ENCODE data around the gene SRL.

Gene SRL

DNA sequence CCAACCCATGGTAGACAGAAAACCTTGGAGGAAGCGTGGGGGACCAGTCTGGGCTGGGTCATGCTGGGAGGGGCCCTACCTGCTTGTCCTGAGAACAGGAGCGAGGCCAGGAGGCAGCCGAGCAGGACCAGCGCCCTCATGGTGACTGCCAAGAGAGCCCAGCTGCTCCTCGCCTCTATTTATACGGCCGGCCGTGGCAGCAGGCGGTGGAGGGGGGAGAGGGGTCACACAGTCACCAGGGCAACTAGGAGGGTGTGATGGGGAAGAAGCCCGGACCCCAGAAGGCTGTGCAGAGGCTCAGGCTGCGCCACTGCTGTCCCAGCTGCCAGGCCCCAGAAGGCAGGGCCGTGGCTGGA is at the start of gene SRL:
SRL (minus strand) TSS at position 153 of the 356 bp plus-strand sequence; CDS start at position 140, 13 bp downstream.
- DNase-seq (ENCODE audit: low read depth): no peak

DNA sequence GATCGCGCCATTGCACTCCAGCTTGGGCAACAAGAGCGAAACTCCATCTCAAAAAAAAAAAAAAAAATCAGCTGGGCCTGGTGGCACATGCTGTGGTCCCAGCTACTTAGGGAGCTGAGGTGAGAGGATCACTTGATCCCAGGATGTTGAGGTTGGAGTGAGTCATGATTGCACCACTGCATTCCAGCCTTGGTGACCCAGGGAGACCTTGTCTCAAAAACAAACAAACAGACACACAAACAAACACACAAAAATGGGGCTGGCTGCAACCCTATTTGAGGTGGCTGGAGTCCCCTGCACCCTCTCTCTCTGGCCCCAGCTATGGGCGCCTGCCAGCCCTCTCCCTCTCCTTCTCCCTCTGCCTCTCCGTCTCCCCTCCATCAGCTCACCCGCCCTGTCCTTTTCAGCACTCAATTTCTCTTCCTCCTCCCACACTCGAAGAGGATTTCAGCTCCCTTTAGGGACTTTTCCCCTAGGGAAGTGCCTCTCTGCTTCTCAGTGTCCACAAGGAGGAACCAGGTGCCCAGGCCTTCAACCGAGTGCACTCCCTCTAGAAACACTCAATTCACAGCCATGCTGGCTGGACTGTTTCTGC is 48.5 kb upstream of the SRL start:
- DNase-seq (ENCODE audit: low read depth): no peak

DNA sequence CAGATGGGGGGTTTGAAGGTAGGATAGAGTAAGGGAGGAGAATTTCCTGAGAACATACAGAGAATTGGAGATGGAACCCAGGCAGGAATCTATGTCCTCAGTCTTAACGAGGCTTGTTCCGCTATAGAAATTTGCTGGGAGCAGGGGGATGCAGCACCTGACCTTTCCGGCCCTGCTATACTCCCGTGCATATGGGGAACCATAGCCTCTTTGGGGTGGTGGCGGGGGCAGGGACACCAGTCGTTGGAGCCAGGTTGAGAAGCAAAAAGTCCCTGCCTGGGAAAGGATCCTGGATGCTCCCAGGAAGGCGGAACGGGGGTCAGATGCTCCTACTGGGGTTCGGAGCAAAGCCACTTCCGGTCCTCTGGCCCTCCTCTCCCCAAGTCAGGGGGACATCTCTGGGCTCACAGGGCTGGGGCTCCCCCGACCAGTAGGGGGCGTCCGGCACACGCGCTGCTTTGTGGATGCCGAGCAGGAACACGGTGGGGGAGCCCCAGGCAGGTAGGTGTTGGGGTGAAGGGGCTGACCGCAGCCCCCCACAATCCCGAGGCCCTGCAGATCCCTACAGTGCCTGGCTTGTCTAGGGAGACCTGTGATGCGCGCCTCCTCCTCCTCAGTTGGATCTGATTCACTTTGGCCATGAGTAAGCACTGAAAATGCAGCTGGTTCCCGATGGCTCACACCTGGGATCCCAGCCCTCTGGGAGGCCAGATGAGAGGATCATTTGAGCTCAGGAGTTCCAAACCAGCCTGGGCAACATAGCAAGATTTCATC is 46.5 kb upstream of the SRL start:
- DNase-seq (ENCODE audit: low read depth): peak; percentile 86

DNA sequence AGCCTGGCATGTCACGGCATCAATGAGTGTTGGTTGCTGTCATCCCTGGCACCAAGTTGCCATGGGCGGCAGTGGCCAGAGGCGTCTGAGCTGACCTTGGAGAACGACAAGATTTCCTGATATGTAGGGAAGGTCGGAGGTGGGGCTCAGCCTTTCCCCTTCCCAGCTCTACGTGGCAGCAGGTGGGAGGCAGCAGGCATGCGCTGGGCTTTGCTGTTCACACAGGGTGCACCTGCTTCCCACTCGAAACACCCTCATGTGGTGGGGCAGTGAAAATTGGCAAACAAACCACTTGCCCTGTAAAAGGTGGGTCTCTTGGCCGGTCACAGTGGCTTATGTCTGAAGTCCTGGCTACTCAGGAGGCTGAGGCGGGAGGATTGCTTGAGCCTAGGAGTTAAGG is 43.3 kb upstream of the SRL start:
- no peak for DNase-seq (ENCODE audit: low read depth)

DNA sequence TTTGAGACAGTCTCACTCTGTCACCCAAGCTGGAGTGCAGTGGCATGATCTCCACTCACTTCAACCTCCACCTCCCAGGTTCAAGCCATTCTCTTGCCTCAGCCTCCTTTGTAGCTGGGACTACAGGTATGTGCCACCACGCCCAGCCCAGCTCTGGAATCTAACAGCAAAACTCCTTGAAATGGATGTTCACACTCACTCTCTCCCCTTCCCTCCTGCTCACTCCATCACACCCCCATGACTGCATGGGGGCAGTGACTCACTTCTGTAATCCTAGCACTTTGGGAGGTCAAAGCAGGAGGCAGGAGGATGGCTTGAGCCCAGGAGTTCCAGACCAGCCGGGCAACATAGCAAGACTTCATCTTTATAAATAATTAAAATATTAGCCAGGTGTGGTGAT is 42.1 kb upstream of the SRL start:
- DNase-seq (ENCODE audit: low read depth): no peak

DNA sequence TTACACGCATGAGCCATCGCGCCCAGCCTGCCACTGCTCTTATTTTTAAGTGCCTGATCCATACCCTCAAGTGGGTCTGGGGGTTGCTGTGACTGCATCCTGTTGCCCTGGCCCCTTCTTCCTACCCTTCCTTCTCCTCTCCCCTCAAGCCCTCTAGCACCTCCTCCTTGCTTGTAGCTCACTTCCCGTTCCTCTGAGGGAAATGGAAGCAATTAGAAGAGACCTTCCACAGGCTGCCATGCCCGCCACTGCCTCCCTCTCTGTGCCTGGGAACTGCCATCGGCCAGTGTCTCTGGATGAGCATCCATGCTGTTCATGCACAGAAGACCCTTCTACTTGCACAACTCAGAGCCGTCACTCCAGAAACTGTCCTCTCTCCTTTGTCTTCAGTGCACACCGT is 41.6 kb upstream of the SRL start:
- DNase-seq (ENCODE audit: low read depth): no peak

DNA sequence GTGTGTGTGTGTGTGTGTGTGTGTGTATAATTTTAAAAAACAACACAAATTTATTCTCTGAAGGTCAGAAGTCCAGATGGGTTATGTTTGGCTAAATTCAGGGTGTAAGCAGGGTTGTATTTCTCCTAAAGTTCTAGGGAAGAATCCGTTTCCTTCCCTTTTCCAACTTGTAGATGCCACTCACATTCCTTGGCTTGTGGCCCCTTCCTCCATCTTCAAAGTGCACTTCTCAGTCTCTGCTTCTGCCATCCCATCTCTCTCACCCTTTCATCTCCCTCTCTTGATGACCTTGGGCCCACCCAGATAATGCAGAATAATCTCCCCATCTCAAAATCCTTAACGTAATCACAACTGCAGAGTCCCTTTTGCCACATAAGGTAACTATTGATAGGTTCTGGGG is 38.7 kb upstream of the SRL start:
- DNase-seq (ENCODE audit: low read depth): no peak

DNA sequence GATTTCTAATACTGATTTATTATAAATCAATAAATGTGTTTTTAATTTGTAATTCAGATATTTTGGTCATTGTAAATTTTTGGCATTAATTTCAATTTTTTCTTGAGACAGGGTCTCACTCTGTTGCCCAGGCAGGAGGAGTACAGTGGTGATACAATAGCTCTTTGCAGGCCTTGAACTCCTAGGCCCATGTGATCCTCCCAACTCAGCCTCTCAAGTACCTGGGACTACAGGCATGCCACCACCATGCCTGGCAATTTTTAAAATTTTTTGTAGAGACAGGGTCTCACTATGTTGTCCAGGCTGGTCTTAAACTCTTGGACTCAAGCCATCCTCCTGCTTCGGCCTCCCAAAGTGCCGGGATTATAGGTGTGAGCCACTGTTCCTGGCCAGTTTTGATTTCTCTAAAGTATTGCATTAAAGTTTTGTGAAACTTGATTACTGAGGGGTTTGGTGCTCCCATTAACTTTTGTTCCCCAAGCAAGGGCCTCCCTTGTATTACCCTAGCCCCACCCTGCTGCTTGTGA is 36.2 kb upstream of the SRL start:
- no peak for DNase-seq (ENCODE audit: low read depth)

DNA sequence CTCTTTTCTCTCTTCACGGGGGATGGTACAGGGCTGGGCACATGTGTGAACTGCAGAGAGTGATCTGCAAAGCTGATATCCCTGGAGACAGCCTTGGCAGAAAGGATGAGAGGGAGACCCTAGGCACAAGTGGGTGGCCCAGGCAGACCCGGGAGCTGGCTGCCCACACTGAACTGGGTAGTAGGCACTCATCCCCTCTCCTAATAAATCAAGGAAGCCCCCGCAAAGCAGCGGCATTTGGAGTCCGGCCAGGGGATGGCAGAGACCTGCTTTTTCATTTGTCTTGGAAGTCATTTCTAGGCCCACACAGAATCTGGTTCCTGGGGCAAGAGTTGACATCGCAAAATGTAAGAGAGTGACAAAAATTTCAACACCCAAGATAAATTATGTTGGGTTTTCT is 34.0 kb upstream of the SRL start:
- no peak for DNase-seq (ENCODE audit: low read depth)

DNA sequence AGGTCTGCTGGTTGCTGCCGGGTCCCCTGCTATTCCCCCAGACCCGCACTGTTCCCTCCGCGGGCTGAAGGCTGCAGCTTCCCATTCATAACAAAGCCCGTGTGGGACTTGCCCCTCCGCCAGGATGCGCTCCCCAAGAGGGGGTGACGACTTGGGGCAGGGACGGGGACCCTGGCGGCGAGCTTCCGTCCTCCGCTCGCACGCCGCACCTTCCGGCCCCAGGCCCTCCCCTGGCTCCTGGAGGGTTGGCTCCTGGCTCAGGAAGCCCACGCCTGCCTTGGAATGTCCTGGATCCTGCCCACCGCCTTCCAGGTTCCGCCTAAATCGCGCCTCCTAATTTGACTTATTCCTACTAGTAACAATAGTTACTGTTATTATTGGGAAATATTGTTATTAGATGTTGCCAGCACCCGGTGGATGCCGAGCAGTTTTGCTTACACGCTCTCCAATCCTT is 32.0 kb upstream of the SRL start:
- DNase-seq (ENCODE audit: low read depth): peak; percentile 21

DNA sequence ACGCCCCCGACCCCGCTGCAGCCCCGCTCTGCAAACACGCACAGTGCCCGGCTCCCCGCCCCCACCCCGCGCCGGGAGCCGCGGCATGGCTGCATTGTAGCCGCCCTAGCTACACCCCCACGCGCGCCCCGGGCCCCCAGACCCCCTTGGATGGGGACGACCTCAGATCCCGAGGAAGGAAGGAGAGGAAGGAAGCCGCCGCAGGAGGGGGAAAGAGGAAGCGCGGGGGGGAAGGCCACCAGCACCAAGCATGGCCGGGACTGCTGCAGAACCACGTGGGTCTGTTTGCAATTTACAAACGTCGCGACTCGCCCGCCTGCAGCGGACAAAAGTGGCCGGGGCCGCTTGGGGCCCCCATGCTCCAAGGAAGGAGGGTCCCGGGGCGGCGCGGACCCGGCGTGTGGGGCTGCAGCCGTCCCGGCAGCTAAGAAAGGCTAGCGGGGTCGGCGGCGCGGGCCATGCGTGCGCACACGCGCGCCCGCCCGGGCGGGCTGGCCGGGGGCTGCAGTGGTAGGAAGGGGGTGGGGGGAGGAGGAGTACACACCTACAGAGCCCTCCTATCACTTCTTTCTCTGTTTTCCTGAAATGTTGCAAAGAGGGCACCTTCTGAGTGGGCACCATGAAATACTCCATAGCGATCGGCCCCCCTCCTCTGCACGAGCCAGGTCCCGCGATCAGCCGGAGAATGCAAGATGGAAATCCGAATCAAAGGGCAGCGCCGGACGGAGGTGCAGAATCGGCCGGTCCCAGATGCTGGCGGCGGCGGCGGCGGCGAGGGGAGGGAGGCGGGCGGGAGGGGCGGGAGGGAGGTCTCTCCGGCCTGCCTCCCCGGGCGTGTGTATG is 30.5 kb upstream of the SRL start:
- DNase-seq (ENCODE audit: low read depth): no peak

DNA sequence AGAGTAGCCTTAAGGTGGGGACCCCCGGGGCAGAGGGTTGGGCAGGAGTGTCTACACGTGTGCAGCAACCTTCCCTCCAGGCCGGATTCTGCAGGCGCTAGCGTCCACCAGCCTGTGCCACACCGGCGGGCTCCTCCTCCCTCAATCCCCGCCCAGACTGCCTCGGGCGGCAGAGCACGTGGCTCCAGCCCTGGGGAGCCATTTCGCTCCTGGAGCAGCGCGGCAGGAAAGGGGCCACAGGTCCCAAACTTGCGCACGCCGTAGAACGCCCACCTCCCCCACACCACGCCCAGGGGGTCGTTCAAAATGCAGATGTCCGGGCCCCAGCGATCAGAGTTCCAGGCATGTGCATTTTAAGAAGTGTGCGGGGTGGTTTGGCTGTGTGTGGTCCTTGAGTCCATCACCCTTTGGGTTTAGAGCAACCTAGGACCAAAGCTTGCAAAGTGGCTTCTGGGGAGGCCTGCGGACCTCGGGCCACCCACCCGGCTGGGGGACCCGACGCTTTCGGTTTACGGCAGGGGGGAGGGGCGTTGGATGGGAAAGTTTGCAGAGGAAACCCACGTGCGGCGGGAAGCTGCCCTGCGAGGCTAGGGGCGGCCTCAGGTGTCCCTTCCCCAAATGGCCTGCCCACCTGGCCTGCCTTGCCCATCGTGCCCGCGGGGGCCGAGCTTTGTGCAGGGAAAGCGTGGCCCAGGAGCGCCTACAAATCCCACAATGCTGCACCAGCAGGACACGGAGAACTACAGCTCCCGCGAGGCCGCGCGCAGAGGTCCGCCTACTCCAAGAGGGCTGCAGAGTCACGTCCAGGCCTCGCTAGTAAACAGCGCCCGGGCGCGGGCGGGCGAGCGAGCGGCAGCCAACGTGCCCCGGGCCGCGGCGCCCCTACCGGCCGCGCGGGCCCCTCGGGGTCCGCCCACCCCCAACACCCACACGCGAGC is 29.6 kb upstream of the SRL start:
- DNase-seq (ENCODE audit: low read depth): peak; percentile 76

DNA sequence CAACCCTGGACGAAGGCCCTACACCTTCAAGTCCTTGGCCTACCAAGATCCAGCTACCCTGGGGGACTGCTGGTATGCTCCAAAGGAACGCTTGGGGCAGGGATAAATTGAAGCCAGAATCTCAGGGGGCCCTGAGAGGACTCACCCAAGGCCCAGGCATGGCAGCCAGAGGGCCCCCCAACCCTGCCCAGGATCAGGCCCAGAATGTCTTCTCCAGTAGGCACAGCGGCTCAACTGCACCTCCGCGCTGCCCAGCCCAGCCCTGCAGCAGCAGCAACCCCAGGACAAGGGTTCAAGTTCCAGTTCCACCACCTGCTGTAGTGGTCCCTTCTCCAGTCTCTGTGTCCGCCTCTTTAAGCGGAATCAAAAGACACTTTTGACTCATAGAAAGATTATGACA is 28.7 kb upstream of the SRL start:
- no peak for DNase-seq (ENCODE audit: low read depth)

DNA sequence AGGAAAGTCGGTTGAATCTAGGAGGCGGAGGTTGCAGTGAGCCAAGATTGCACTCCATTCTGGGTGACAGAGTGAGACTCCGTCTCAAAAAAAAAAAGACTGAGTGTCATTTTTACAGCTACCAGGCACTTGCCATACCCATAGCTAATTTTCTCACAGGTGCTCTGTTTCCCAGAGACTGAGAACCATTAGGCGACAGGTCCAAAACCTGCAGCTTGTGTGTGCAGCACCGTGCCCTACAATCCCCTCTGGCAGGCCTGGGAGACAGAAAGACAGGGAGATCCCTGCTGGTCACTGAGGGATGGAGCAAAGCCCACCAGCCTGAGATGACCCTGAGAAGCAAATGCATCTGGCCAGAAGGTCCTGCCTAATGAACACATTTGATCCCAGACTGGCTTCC is 28.2 kb upstream of the SRL start:
- no peak for DNase-seq (ENCODE audit: low read depth)

DNA sequence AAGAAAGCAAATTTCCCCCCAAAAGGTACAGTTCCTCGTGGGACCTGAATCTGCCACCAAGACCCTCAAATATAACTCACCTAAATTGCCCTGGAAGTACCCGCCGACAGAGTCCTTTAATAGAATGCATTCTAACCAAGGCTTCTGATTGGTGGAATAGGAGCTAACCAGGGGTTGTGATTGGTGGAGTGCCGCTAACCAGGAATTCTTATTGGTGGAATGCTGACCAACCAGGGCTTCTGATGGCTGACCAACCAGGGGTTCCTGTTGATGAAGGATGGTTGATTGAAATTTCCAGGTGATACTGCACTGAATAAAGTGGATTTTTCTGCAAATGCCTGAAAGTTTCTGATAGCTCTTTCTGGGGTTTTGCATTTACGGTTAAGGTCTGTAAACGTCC is 24.5 kb upstream of the SRL start:
- DNase-seq (ENCODE audit: low read depth): no peak

DNA sequence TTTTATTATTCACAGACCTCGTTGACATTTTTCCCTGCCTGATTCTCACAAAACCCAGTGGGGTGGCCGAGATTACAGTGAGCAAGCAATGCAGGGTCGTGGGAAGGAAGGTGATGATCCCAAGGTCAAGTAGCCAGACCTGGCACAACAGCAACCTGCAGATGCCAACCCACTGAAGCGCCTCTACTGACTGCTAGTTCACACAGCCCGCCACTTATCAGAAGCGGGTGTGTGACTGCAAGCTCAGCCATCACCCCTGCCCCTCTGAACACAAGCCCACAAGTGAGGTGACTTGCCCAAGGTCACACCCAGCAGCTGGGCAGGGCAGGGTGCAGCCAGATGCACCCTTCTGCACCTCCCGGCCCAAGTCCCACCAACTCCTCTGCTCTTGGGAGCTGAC is 23.8 kb upstream of the SRL start:
- DNase-seq (ENCODE audit: low read depth): no peak

DNA sequence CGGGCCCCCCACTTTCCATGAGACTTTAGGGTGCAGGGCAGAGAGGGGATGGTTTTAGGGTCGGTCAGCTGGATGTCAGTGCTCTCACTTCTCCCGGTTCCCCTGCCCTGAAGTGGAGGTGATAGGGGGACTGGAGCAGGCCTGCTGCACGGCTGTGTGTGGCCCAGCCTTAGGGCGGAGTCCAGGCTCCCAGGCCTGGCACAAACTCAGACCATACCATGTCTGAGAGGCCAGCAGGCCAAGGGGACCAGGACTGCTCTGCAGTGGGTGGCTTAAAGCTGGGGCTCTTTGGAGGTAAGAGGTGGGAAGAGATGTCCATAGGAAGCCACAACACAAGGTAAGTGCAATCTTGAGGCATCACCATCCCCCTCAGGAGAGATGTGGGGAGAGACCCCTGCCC is 22.7 kb upstream of the SRL start:
- DNase-seq (ENCODE audit: low read depth): no peak

DNA sequence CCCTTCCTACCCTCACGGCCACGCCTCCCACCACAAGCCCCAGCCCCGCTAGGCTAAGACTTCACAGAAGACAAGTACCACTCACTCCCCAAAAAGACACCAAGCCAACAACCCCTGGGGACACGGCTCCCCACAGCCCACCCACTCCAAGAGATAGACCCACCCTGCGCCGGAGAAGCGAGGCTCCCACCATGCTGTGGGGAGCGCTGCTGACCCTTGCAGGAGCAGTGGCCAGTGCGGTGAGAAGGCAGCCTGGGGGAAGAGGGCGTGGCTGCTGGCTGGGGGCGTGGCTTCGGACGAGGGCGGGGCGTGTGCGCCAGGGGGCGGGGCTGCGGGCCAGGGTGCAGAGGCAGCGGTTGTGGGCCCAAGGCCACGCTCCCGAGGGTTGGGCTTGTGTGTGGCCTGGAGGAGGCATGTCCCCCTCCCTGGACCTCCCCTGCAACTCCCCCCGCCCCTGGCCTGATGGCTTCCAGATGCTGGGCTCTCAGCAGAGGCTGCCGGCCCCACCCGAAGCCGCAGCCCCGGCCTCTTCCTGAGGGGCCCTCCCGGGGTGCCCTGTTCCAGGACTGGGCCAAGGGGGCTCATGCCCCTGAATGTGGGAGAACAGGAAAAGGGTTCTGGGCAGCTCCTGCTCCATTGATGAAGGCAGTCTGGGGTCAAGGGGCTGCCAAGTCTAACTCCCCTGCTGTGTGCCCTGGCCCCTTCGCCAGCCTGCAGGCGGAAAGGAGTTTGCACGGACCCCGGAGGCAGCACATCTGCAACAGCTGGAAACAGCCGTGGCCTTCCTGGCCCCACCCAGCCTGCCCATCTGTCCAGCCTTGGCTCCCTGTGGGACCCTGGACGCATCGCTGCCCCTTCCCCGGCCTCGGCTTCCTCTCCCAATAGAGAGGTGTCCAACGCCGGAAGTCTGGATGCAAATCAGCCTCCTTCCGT is 21.9 kb upstream of the SRL start:
- DNase-seq (ENCODE audit: low read depth): no peak

DNA sequence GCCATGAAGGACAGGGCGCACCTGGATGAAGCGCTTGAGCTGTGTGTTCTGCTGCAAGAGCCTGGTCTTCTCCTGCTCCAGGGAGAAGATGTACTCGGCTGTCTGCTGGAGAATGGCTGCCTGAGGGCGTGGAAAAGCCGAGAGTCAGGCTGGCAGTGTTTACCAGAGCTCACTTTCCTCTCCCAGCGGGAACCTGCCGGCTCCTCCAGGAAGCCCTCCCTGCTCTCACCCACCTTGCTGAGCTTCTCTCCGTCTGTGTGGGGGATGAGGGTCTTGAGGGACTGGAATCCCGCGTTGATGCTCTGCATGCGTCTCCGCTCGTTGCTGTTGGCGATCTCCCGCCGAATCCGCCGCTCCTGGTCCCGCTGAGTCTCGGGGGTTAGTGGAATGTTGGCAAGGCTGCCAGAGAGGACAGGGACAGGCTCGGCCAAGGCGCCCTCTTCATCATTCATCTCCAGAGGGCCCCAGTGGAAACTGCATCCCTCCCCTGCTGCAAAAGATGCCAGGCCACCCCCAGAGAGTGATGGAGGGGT is 20.5 kb upstream of the SRL start:
- DNase-seq (ENCODE audit: low read depth): no peak

DNA sequence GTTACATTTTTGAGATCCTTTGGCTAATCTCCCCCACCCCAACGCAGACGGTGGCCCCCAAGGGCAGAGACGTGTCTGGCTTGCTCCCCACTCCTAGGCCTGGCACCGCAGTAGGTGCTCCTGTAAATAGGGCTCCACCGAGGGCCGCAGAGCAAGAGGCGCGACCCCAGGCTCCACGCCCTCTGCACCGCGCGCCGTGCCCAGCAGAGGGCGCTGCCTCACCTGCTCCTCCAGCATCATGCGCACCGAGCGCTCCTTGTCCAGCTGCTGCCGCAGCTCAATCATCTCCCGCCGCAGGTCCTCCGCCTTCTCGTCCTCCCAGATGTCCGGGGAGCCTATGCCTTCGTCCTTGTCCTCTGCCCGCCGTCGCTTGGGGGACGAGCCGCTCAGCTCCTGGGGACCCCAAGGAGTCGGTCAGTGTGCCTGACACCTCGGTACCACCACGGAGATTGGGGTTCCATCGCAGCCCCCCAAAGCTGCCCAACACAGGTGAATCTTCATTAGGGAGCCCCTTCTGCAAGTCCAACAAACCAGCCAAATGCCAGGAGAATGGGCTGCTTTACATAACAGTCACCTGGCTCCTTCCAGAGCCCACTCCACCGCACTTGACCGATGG is 19.8 kb upstream of the SRL start:
- DNase-seq (ENCODE audit: low read depth): peak; percentile 9

Data from activated T-cell treated with anti-CD3 and anti-CD28 coated beads for 1 hour (primary cell).